Activated T-cell treated with anti-CD3 and anti-CD28 coated beads, Interleukin-2, amount 50 U/mL, for 24 hours (primary cell): Measurements from ENCODE around the gene CD46.
A peak's percentile ranks its signal among the peaks of the same experiment; 100 is the strongest.

Experiments
- DNase-seq: peaks from one replicate; pipeline ENCODE4 v3.0.0-alpha.2; 2020
- H3K27ac Mint-ChIP-seq: 2 replicates; pipeline ENCODE4 v1.8.0; 2020; ENCODE audit warnings: mild to moderate bottlenecking, mixed read lengths
- H3K27me3 Mint-ChIP-seq: 2 replicates; pipeline ENCODE4 v1.8.0; 2020; ENCODE audit warnings: mixed read lengths
- H3K36me3 Mint-ChIP-seq: 2 replicates; pipeline ENCODE4 v1.8.0; 2020; ENCODE audit warnings: low read depth, mixed read lengths
- H3K4me1 Mint-ChIP-seq: 2 replicates; pipeline ENCODE4 v1.8.0; 2020; ENCODE audit warnings: low read depth, mixed read lengths
- H3K4me3 Mint-ChIP-seq: 2 replicates; pipeline ENCODE4 v1.8.0; 2020; ENCODE audit warnings: mild to moderate bottlenecking, moderate library complexity, mixed read lengths
- H3K9me3 Mint-ChIP-seq: 2 replicates; pipeline ENCODE4 v1.8.0; 2020; ENCODE audit warnings: mixed read lengths

CD46 gene

DNA sequence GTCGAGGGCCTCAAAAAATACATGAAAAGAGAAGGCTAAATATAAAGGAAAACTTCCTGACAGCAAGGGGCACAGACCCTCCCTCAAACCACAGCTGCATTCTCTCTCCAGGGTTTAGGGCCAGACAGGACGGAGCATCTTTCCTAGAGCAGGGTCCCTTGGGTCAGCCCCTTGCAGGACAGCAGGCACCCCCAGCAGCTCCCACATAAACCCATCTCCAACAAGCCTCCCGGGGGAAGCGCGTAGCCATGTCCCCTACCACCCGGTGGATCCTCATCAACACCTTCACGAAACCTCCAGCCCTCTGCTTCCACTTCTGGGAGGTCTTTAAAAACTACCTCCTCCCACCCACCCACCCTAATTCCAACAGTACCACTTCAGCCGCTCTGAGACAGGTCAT lies 59.5 kb downstream of the CD46 start:
- H3K4me3 Mint-ChIP-seq = no peak overlapping the region
- peak overlapping the region; percentile 91 for H3K27ac Mint-ChIP-seq
- H3K4me1 Mint-ChIP-seq = peaks cover 90% of the 10 kb centered on the region
- H3K27me3 Mint-ChIP-seq = no peaks in the 10 kb centered on the region
- no peak for DNase-seq
- no peaks in the 10 kb centered on the region for H3K9me3 Mint-ChIP-seq
- H3K36me3 Mint-ChIP-seq = peaks cover 88% of the 10 kb centered on the region

DNA sequence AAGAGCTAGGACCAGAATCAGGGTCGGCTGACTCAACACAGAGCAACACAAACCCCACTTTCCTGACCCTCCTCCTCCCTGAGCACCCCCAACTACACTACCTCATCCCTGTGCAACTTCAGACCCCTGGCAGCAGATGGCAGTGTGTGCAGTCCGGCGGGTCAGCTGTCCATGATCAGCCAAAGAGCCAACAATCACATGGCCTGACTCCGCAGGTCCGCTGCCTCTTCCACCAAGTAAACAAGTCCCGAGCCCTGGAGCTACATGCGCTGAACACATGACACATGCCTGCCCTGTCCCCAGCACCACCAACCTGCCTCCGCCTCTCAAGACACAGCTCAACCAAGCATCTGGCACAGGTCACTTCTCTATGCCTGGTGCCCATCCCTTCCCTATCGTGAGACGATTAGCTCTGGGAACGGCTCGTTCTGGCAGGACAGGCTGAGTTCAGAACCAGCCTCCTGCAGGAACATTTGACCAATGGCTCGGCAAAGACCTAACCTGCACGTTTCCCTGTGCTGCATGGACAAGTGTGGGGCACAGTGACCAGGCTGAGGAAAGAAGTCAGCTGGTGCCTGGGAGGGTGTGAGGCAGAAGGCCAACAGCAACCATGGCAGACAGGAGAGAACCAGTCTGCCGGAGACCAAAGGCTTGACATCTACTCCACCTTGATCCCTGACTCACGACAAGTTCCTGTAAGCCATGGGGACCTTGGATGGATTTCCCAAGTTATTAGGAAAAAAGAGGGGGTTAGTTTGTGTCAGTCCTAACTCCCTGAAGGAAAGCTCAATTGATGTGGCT lies 60.3 kb downstream of the CD46 start:
- no peak for DNase-seq
- H3K4me1 Mint-ChIP-seq = peaks cover 90% of the 10 kb centered on the region
- no peaks in the 10 kb centered on the region for H3K9me3 Mint-ChIP-seq
- H3K4me3 Mint-ChIP-seq = no peak overlapping the region
- H3K36me3 Mint-ChIP-seq = peaks cover 88% of the 10 kb centered on the region
- no peaks in the 10 kb centered on the region for H3K27me3 Mint-ChIP-seq
- H3K27ac Mint-ChIP-seq = peak overlapping the region; percentile 91

DNA sequence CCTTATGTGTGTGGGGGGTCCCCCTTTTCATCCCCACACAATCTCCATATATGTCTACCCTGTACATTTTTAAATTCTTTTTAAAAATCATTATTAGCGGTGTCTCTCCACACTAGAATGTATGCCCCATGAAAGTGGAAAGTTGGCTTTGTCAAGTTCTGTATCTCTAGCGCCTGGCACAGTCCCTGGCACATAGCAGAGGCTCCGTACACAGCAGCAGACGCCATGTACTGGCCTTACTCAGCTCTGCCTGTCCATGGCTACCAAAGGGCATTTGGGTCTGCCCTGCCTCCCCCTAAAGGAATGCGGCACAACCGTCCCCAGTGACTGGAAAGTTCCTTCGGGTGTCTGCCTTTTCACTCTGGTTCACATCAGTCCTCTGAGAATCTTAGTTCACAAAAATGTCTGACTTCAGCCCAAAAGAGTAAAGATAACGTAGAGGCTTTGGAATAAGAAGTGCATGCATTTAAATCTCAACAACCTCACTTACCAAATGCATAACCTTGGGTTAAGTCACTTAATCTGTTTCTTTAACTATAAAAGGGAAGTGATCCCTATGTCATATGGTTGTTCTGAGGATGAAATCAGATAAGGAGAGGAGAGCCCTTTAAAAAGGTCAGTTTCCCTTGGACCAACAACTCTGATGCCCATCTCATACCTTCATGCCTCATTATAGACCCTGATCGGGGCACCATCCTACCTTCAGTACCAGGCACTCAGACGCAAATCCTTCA lies 61.1 kb downstream of the CD46 start:
- Mint-ChIP-seq H3K27me3 (no peaks in the 10 kb centered on the region), H3K4me1 (peaks cover 90% of the 10 kb centered on the region), H3K27ac (peak overlapping the region; percentile 91), H3K36me3 (peaks cover 89% of the 10 kb centered on the region), H3K9me3 (no peaks in the 10 kb centered on the region), H3K4me3 (no peak overlapping the region)
- DNase-seq = no peak

DNA sequence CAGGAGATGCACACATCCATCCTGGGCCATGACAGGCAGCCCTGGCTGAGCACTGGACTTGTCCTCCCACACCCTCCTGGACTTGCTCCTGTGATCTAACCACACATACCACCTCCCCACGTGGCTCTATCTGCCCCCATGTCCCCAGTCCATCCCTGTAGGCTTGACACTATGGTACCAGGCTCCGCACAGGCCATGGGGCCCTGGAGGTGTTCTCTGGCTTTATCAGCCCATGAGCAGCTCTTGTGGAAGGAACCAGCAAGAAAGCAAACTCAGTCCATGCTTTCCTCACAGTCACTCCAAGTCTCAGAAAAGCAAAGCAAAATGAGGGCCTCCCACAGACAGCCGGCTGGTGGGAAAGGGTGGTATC lies 61.6 kb downstream of the CD46 start:
- Mint-ChIP-seq H3K4me1 (peaks cover 85% of the 10 kb centered on the region), H3K27ac (peak overlapping the region; percentile 91), H3K27me3 (no peaks in the 10 kb centered on the region), H3K4me3 (no peak overlapping the region), H3K36me3 (peaks cover 87% of the 10 kb centered on the region), H3K9me3 (no peaks in the 10 kb centered on the region)
- no peak for DNase-seq

DNA sequence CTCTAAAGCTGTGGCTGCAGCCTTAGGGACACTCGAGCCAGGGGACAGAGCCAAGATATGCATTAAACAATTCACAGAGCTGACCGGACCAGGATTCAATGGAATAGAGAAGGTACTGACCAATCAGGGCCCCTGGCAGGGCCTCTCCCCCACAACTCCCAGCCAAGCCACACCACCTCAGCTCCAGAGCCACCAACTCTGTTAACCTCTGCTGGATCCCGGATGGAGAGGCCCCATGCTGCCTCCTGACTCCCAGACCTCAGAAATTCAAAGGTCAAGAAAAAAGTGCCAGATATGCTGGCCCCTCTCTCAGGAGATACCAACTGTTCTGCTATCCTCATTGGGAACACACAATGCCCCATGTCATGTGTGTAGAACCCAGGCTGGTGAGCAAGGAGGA lies 62.1 kb downstream of the CD46 start:
- Mint-ChIP-seq H3K4me3 (no peak overlapping the region), H3K4me1 (peaks cover 83% of the 10 kb centered on the region), H3K9me3 (no peaks in the 10 kb centered on the region), H3K27ac (peak overlapping the region; percentile 91), H3K36me3 (peaks cover 87% of the 10 kb centered on the region), H3K27me3 (no peaks in the 10 kb centered on the region)
- DNase-seq = no peak

DNA sequence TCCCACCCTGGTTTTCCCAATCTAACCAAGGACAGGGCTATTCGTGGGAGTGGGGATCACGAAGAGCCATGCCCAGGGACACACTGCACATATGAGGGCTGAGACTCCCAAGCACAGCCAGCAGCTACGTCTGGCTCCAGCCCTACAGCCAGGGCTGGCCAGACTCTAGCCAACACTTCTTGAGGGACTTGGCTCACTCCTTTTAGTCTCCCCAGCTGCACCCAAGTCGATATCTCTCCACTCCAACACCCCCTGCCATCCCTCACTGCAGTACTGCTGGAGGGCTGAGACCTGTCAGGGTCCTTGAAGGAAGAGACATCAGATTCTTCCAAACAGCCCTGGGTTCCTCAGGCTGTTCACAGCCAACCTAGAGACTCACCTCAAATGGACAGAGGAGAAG lies 62.6 kb downstream of the CD46 start:
- Mint-ChIP-seq H3K9me3 (no peaks in the 10 kb centered on the region), H3K4me1 (peaks cover 78% of the 10 kb centered on the region)

DNA sequence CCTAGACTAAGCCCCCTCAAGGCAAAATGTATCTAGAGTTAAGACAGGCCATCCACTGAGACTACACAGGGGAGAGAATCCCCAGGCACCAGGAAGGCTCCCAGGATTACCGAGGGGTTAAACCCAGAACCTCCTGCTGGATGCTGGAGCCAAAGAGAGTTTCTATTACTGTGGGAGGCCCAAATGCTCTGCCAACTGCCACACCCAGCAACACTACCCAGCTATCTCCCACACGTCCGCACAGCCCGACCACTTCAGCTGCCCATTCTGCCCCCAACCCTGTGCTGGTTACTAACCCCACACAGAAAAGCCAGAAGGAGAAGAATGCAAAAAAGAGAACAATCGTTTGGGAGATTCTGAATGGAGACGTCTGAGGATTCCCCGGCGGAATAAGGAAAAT lies 63.6 kb downstream of the CD46 start:
- no peaks in the 10 kb centered on the region for H3K9me3 Mint-ChIP-seq
- peaks cover 86% of the 10 kb centered on the region for H3K36me3 Mint-ChIP-seq
- no peak for DNase-seq
- H3K4me3 Mint-ChIP-seq = peak overlapping the region; percentile 12
- H3K4me1 Mint-ChIP-seq = peaks cover 78% of the 10 kb centered on the region
- H3K27me3 Mint-ChIP-seq = no peaks in the 10 kb centered on the region
- H3K27ac Mint-ChIP-seq = peak overlapping the region; percentile 91

More for the DNA sequence above, 62.6 kb downstream of the CD46 start:
- H3K27me3 Mint-ChIP-seq = no peaks in the 10 kb centered on the region
- no peak overlapping the region for H3K4me3 Mint-ChIP-seq
- DNase-seq = no peak
- peaks cover 86% of the 10 kb centered on the region for H3K36me3 Mint-ChIP-seq
- H3K27ac Mint-ChIP-seq = peak overlapping the region; percentile 91

DNA sequence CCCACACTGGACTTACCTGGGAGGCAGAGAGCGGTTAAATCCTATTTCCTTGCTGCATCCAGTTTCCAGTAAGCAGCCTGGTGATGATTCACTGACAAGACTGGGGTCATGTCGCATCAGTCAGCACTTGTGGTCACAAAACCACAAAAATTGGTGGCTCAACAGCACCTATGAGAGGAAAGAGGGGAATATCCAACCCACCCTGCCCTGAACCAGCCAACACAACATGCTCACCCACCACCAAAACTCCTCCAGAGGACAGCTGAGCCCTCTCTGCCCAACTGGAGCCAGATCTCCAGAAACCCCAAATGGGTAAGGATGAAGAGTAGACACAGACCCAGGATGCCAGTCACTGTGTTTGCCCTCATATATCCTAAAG lies 64.0 kb downstream of the CD46 start:
- H3K9me3 Mint-ChIP-seq = no peaks in the 10 kb centered on the region
- peaks cover 85% of the 10 kb centered on the region for H3K36me3 Mint-ChIP-seq
- H3K4me1 Mint-ChIP-seq = peaks cover 78% of the 10 kb centered on the region
- no peak for DNase-seq
- peak overlapping the region; percentile 12 for H3K4me3 Mint-ChIP-seq
- no peaks in the 10 kb centered on the region for H3K27me3 Mint-ChIP-seq
- H3K27ac Mint-ChIP-seq = peak overlapping the region; percentile 91

DNA sequence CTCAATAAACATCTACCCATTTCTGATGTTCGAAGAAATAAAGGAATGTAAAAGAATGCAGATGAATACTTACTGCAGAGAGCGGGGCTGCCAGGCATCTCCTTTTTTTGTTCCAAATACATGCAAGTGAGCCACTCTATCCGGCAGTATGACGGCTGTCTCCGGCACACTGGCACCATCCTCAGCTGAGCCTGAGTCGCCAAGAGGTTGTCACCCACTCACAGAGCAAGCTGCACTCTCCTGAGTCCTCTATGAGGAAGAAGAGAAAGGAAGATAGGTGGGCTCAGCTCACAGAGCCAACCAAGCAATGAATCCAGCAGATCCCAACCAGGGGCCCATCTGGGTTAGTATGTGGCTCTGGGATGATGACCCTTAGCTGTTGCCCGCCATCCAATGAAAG lies 65.3 kb downstream of the CD46 start:
- Mint-ChIP-seq H3K4me1 (peaks cover 81% of the 10 kb centered on the region), H3K9me3 (no peaks in the 10 kb centered on the region), H3K27ac (peak overlapping the region; percentile 91), H3K4me3 (no peak overlapping the region), H3K36me3 (peaks cover 82% of the 10 kb centered on the region), H3K27me3 (no peaks in the 10 kb centered on the region)
- no peak for DNase-seq

GRCh38 chr1:207817778-207818751 lies 66.2 kb downstream of the CD46 start:
- H3K4me1 Mint-ChIP-seq = peaks cover 87% of the 10 kb centered on the region
- peak overlapping the region; percentile 41 for H3K27ac Mint-ChIP-seq
- peaks cover 81% of the 10 kb centered on the region for H3K36me3 Mint-ChIP-seq
- DNase-seq = no peak
- no peaks in the 10 kb centered on the region for H3K9me3 Mint-ChIP-seq
- H3K27me3 Mint-ChIP-seq = no peaks in the 10 kb centered on the region
- no peak overlapping the region for H3K4me3 Mint-ChIP-seq

DNA sequence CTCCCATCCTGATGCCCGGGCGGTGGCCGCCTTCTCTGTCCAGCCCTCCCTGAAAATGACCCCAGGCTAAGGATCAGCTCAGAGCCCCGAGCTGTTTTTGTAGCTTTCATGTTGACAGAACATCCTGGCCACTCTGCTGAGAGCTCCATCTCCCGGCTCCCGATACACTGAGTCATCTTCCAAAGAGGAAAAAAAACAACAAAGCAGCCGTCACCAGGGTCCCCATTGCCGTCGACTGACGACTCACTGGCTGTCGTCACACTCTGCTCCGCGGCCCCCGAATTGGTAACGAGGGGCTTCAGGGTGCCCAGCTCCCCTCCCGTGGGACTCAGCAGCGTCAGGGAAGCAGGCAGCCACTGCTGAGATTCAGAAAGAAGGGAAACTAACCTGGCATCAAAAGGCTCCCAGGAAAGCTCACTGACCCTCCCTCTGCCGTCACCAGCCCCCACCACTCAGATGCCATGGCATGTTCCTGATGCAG lies 67.2 kb downstream of the CD46 start:
- Mint-ChIP-seq H3K9me3 (no peaks in the 10 kb centered on the region), H3K36me3 (peaks cover 74% of the 10 kb centered on the region), H3K4me3 (no peak overlapping the region), H3K27ac (no peak overlapping the region), H3K27me3 (no peaks in the 10 kb centered on the region), H3K4me1 (peaks cover 87% of the 10 kb centered on the region)
- no peak for DNase-seq

DNA sequence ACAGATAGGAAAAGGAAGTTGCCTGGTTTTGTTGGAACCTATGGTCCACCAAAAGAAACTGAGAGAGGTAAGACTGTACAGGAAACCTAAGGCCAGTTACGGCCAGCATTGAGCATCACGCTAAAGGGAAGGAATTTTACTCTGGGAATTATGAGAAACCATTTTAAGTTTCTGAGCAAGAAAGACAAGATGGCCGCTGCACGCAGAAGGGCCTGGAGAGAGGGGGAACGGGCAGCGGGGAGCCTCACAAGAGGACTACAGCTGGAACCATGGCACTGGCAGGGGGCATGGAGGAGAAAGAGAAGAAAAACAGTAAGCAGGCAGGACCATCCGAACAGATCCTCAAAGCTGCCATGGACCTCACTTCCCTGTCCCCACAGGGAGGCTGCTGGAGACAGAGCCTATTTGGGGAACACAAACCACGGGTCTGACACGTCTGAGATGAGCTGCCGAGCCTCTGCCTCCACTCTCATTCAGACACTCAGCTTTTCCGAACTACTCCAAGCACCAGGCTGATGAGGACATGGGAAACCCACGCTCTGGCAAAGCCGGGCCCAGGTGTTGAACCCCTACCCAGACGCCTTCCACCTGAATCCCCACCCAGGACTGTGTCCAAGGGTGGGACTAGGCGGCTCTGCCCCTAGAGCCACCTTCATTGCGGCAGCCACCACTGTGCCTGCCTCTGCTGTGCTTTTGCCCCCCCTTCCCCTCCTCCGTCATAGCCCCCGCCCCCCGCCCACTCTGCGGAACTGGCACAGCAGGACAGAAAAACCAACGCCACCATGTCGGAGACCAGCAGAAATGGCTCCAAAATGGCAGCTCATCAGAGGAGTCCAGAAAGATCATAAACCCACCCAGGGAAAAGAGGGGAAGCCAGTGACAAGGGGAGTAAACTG lies 69.0 kb downstream of the CD46 start:
- Mint-ChIP-seq H3K27me3 (no peaks in the 10 kb centered on the region), H3K36me3 (peaks cover 66% of the 10 kb centered on the region), H3K9me3 (no peaks in the 10 kb centered on the region), H3K4me3 (peak overlapping the region; percentile 1), H3K27ac (peak overlapping the region; percentile 23), H3K4me1 (peaks cover 86% of the 10 kb centered on the region)
- no peak for DNase-seq

DNA sequence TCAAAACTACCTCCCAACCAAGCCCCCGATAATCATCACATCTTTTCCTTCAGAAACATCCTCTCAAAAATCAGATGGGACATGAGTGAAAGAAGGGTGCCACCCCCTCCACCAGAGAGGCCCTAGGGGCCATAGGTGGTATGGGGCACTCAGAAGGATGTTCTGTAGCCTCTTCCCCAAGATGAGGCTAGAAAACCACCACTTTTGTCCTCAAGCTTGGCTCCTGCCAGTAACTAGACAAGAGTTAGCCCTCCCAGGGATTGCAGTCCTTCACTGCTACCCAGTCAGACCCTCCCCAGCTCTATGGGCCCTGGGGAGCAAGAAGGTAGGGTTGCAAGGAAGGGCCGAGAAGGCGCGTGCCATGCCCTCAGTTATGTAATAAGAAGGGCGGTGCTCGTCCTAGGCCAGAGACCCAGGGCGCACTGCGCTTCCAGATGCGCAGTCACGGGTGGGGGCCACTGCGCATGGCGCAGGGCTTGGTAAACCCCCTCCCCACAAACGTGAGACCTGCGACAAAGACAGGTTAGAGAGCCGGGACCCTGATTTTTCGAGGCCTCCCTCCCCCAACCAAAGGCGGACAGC lies 69.7 kb downstream of the CD46 start:
- DNase-seq = peak; percentile 25
- H3K27ac Mint-ChIP-seq = peak overlapping the region; percentile 95
- H3K9me3 Mint-ChIP-seq = no peaks in the 10 kb centered on the region
- peaks cover 85% of the 10 kb centered on the region for H3K4me1 Mint-ChIP-seq
- no peaks in the 10 kb centered on the region for H3K27me3 Mint-ChIP-seq
- peak overlapping the region; percentile 81 for H3K4me3 Mint-ChIP-seq
- peaks cover 64% of the 10 kb centered on the region for H3K36me3 Mint-ChIP-seq
